ENCODE data around the gene UVRAG.

DNA sequence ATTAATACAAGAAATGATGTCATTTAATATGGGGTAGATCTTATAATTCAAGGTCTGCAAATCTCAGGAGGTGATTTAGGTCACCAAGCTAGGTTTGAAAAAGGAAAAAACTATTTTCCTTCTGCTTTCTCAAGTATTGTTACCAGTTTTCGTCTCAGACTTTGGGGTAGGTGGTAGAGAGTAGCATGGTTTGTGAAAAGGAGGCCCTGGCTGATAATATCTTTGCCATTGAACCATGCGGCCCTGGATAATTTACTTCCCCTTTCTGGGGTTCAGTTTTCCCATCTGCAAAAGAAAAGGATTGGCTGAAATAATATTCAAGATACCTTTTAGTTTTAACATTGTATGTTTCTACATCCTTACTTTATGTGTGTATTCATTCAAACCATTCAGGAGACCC lies 299.2 kb downstream of the UVRAG start:
- TF ChIP-seq CTCF (IDR thresholded peaks at IDR 0.05) (no peak), EP300 (IDR thresholded peaks at IDR 0.05) (no peak)

Measured in stomach (tissue), 4 donors.